GM18499 (cell line): Measurements from ENCODE around the gene USP17L20.
"Not testable (repeated sequence)": the region's sequence is repeated elsewhere in the genome, so short reads cannot be mapped to it uniquely, and the experiment has no call there.

Experiments
- ATAC-seq: cut with Tn5 transposase; IDR thresholded peaks from one replicate; pipeline ENCODE4 v1.9.1; 2021; ENCODE audit warnings: moderate number of reproducible peaks; ENCODE audit not compliant: insufficient read depth, unreplicated experiment

Gene USP17L20, protein sequence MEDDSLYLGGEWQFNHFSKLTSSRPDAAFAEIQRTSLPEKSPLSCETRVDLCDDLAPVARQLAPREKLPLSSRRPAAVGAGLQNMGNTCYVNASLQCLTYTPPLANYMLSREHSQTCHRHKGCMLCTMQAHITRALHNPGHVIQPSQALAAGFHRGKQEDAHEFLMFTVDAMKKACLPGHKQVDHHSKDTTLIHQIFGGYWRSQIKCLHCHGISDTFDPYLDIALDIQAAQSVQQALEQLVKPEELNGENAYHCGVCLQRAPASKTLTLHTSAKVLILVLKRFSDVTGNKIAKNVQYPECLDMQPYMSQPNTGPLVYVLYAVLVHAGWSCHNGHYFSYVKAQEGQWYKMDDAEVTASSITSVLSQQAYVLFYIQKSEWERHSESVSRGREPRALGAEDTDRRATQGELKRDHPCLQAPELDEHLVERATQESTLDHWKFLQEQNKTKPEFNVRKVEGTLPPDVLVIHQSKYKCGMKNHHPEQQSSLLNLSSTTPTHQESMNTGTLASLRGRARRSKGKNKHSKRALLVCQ

DNA sequence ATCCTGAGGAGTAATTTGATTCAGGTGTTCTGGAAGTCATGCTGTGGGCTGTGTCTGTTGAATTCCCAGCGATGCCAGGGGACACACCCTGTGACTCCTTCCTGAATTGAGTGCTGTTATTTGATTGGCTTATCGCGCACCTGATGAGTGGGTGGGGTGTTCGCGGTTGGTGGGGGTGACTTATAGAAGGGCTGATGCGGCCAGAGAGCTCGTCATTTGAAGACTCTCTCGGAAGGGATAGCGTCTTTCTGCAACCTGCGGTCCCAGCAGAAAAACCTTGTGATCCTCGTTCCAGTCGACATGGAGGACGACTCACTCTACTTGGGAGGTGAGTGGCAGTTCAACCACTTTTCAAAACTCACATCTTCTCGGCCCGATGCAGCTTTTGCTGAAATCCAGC lies at the start of gene USP17L20:
USP17L20 (plus strand) TSS at position 301 of the 400 bp plus-strand sequence; CDS start at position 301, 0 bp downstream.
- not testable (repeated sequence) for ATAC-seq

DNA sequence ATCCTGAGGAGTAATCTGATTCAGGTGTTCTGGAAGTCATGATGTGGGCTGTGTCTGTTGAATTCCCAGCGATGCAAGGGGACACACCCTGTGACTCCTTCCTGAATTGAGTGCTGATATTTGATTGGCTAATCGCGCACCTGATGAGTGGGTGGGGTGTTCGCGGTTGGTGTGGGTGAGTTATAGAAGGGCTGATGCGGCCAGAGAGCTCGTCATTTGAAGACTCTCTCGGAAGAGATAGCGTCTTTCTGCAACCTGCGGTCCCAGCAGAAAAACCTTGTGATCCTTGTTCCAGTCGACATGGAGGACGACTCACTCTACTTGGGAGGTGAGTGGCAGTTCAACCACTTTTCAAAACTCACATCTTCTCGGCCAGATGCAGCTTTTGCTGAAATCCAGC lies 47.6 kb upstream of the USP17L20 start, which contains the start of gene USP17L10:
USP17L10 (plus strand) TSS at position 301 of the 400 bp plus-strand sequence; CDS start at position 301, 0 bp downstream.
- not testable (repeated sequence) for ATAC-seq

DNA sequence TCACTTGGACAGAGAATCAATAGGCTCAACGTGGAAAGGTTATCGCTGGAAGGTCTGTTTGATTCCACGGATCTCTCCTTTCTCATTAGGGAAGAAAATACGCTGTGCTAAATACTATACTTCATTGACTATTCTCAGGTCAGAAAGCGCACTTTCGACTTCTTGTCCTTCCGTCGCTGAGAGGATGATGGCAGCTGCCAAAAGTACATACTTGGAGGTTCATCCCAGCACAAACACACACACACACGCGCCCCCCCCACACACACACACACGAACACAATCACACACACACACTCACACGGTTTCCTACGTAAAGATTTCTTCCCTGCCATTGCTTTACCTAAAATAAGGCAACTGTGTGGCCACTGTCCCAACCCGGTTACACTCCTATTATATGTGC lies 43.2 kb upstream of the USP17L20 start:
- not testable (repeated sequence) for ATAC-seq

DNA sequence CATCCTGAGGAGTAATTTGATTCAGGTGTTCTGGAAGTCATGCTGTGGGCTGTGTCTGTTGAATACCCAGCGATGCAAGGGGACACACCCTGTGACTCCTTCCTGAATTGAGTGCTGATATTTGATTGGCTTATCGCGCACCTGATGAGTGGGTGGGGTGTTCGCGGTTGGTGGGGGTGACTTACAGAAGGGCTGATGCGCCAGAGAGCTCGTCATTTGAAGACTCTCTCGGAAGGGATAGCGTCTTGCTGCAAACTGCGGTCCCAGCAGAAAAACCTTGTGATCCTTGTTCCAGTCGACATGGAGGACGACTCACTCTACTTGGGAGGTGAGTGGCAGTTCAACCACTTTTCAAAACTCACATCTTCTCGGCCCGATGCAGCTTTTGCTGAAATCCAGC lies 42.8 kb upstream of the USP17L20 start, which contains the start of gene USP17L11:
USP17L11 (plus strand) TSS at position 301 of the 400 bp plus-strand sequence; CDS start at position 301, 0 bp downstream.
- not testable (repeated sequence) for ATAC-seq

DNA sequence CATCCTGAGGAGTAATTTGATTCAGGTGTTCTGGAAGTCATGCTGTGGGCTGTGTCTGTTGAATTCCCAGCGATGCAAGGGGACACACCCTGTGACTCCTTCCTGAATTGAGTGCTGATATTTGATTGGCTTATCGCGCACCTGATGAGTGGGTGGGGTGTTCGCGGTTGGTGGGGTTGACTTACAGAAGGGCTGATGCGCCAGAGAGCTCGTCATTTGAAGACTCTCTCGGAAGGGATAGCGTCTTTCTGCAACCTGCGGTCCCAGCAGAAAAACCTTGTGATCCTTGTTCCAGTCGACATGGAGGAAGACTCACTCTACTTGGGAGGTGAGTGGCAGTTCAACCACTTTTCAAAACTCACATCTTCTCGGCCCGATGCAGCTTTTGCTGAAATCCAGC lies 38.1 kb upstream of the USP17L20 start, which contains the start of gene USP17L12:
USP17L12 (plus strand) TSS at position 301 of the 400 bp plus-strand sequence; CDS start at position 301, 0 bp downstream.
- not testable (repeated sequence) for ATAC-seq

DNA sequence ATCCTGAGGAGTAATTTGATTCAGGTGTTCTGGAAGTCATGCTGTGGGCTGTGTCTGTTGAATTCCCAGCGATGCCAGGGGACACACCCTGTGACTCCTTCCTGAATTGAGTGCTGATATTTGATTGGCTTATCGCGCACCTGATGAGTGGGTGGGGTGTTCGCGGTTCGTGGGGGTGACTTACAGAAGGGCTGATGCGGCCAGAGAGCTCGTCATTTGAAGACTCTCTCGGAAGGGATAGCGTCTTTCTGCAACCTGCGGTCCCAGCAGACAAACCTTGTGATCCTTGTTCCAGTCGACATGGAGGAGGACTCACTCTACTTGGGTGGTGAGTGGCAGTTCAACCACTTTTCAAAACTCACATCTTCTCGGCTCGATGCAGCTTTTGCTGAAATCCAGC lies 33.3 kb upstream of the USP17L20 start, which contains the start of gene USP17L13:
USP17L13 (plus strand) TSS at position 301 of the 400 bp plus-strand sequence; CDS start at position 301, 0 bp downstream.
- ATAC-seq = not testable (repeated sequence)

DNA sequence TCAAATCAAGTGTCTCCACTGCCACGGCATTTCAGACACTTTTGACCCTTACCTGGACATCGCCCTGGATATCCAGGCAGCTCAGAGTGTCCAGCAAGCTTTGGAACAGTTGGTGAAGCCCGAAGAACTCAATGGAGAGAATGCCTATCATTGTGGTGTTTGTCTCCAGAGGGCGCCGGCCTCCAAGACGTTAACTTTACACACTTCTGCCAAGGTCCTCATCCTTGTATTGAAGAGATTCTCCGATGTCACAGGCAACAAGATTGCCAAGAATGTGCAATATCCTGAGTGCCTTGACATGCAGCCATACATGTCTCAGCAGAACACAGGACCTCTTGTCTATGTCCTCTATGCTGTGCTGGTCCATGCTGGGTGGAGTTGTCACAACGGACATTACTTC lies 27.7 kb upstream of the USP17L20 start:
- not testable (repeated sequence) for ATAC-seq

DNA sequence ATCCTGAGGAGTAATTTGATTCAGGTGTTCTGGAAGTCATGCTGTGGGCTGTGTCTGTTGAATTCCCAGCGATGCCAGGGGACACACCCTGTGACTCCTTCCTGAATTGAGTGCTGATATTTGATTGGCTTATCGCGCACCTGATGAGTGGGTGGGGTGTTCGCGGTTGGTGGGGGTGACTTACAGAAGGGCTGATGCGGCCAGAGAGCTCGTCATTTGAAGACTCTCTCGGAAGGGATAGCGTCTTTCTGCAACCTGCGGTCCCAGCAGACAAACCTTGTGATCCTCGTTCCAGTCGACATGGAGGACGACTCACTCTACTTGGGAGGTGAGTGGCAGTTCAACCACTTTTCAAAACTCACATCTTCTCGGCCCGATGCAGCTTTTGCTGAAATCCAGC lies 23.8 kb upstream of the USP17L20 start, which contains the start of gene USP17L15:
USP17L15 (plus strand) TSS at position 301 of the 400 bp plus-strand sequence; CDS start at position 301, 0 bp downstream.
- not testable (repeated sequence) for ATAC-seq

DNA sequence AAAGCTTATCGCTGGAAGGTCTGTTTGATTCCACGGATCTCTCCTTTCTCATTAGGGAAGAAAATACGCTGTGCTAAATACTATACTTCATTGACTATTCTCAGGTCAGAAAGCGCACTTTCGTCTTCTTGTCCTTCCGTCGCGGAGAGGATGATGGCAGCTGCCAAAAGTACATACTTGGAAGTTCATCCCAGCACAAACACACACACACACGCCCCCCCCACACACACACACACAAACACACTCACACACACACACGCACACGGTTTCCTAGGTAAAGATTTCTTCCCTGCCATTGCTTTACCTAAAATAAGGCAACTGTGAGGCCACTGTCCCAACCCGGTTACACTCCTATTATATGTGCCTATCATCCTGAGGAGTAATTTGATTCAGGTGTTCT lies 19.5 kb upstream of the USP17L20 start:
- ATAC-seq = not testable (repeated sequence)

DNA sequence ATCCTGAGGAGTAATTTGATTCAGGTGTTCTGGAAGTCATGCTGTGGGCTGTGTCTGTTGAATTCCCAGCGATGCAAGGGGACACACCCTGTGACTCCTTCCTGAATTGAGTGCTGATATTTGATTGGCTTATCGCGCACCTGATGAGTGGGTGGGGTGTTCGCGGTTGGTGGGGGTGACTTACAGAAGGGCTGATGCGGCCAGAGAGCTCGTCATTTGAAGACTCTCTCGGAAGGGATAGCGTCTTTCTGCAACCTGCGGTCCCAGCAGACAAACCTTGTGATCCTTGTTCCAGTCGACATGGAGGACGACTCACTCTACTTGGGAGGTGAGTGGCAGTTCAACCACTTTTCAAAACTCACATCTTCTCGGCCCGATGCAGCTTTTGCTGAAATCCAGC lies 14.3 kb upstream of the USP17L20 start, which contains the start of gene USP17L17:
USP17L17 (plus strand) TSS at position 301 of the 400 bp plus-strand sequence; CDS start at position 301, 0 bp downstream.
- ATAC-seq = not testable (repeated sequence)

DNA sequence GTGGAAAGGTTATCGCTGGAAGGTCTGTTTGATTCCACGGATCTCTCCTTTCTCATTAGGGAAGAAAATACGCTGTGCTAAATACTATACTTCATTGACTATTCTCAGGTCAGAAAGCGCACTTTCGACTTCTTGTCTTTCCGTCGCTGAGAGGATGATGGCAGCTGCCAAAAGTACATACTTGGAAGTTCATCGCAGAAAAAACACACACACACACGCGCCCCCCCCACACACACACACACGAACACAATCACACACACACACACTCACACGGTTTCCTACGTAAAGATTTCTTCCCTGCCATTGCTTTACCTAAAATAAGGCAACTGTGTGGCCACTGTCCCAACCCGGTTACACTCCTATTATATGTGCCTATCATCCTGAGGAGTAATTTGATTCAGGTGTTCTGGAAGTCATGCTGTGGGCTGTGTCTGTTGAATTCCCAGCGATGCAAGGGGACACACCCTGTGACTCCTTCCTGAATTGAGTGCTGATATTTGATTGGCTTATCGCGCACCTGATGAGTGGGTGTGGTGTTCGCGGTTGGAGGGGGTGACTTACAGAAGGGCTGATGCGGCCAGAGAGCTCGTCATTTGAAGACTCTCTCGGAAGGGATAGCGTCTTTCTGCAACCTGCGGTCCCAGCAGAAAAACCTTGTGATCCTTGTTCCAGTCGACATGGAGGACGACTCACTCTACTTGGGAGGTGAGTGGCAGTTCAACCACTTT lies 9.8 kb upstream of the USP17L20 start, which contains the start of gene USP17L18:
USP17L18 (plus strand) TSS at position 678 of the 728 bp plus-strand sequence; CDS start at position 678, 0 bp downstream.
- ATAC-seq = not testable (repeated sequence)

DNA sequence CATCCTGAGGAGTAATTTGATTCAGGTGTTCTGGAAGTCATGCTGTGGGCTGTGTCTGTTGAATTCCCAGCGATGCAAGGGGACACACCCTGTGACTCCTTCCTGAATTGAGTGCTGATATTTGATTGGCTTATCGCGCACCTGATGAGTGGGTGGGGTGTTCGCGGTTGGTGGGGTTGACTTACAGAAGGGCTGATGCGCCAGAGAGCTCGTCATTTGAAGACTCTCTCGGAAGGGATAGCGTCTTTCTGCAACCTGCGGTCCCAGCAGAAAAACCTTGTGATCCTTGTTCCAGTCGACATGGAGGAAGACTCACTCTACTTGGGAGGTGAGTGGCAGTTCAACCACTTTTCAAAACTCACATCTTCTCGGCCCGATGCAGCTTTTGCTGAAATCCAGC lies 4.8 kb upstream of the USP17L20 start, which contains the start of gene USP17L19:
USP17L19 (plus strand) TSS at position 301 of the 400 bp plus-strand sequence; CDS start at position 301, 0 bp downstream.
- not testable (repeated sequence) for ATAC-seq

DNA sequence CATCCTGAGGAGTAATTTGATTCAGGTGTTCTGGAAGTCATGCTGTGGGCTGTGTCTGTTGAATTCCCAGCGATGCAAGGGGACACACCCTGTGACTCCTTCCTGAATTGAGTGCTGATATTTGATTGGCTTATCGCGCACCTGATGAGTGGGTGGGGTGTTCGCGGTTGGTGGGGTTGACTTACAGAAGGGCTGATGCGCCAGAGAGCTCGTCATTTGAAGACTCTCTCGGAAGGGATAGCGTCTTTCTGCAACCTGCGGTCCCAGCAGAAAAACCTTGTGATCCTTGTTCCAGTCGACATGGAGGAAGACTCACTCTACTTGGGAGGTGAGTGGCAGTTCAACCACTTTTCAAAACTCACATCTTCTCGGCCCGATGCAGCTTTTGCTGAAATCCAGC lies 4.6 kb downstream of the USP17L20 start, which contains the start of gene USP17L21:
USP17L21 (plus strand) TSS at position 301 of the 400 bp plus-strand sequence; CDS start at position 301, 0 bp downstream.
- ATAC-seq = not testable (repeated sequence)

DNA sequence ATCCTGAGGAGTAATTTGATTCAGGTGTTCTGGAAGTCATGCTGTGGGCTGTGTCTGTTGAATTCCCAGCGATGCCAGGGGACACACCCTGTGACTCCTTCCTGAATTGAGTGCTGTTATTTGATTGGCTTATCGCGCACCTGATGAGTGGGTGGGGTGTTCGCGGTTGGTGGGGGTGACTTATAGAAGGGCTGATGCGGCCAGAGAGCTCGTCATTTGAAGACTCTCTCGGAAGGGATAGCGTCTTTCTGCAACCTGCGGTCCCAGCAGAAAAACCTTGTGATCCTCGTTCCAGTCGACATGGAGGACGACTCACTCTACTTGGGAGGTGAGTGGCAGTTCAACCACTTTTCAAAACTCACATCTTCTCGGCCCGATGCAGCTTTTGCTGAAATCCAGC lies 9.4 kb downstream of the USP17L20 start, which contains the start of gene USP17L22:
USP17L22 (plus strand) TSS at position 301 of the 400 bp plus-strand sequence; CDS start at position 301, 0 bp downstream.
- ATAC-seq = not testable (repeated sequence)

DNA sequence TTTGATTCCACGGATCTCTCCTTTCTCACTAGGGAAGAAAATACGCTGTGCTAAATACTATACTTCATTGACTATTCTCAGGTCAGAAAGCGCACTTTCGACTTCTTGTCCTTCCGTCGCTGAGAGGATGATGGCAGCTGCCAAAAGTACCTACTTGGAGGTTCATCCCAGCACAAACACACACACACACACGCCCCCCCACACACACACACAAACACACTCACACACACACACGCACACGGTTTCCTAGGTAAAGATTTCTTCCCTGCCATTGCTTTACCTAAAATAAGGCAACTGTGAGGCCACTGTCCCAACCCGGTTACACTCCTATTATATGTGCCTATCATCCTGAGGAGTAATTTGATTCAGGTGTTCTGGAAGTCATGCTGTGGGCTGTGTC lies 13.8 kb downstream of the USP17L20 start:
- ATAC-seq = not testable (repeated sequence)
